Testis (tissue), 3 donors: ENCODE results near the gene FAM120A. TPM values are rescaled to one million over a fixed set of nuclear protein-coding genes. Genes with fewer than 3 reads are reported as not detected.

Experiments used
- DNase-seq: peaks from one replicate; pipeline ENCODE4 v3.0.0-alpha.2; 2019
- H3K27ac ChIP-seq, 2 donors: fragments of 200-600 bp; sonication (generic); one replicate each; pipeline ENCODE4 v1.5.1; 2019
- H3K27me3 ChIP-seq: fragments of 200-600 bp; sonication (generic); one replicate; pipeline ENCODE4 v1.5.1; 2019
- H3K36me3 ChIP-seq: fragments of 200-600 bp; sonication (generic); one replicate; pipeline ENCODE4 v1.5.1; 2017; ENCODE audit warnings: low read depth; ENCODE audit errors: missing control alignments
- H3K4me1 ChIP-seq: fragments of 200-600 bp; sonication (generic); one replicate; pipeline ENCODE4 v1.5.1; 2019
- H3K4me3 ChIP-seq, 2 donors: fragments of 200-600 bp; sonication (generic); one replicate each; pipeline ENCODE4 v1.5.1; 2017 to 2019
- H3K9me3 ChIP-seq: fragments of 200-600 bp; sonication (generic); one replicate; pipeline ENCODE4 v1.5.1; 2017
- CTCF ChIP-seq, 3 experiments: fragments of 450-650 bp in 2 of 3; fragments of 200-600 bp in 1 of 3; sonication (generic) in 1 of 3; IDR thresholded peaks; one replicate each; pipeline ENCODE4 v1.5.1; 2016 to 2019; ENCODE audit warnings: antibody characterized with exemption in 3 of 3, mild to moderate bottlenecking in 2 of 3, moderate library complexity in 1 of 3
- POLR2A ChIP-seq: fragments of 450-650 bp; IDR thresholded peaks from one replicate; pipeline ENCODE4 v1.6.1; 2017; ENCODE audit warnings: antibody characterized with exemption, mild to moderate bottlenecking, moderate library complexity
- WGBS, 2 donors: methylation state at CpG; one replicate each; pipeline ENCODE4 v1.1.5; 2018; 5-methylcytosine and 5-hydroxymethylcytosine counted together
- intact Hi-C: fragments of 100-400 bp; cut with DNase I; formaldehyde crosslinking; loops from one replicate; pipeline ENCODE4 v1.15.1; 2023; ENCODE audit warnings: low total_unique reads
- polyA plus RNA-seq: library from polyadenylated mRNA; stranded (reverse); fragments of 350-450 nt; fragmentation: Illumina TruSeq; extraction: RNeasy Lipid Tissue Mini Kit (QIAGEN cat#74804); gene quantifications from one replicate; pipeline ENCODE4 v1.2.3, GENCODE V29; 2014; ENCODE audit warnings: low read depth, low replicate concordance; ENCODE audit not compliant: insufficient read depth
- total RNA-seq, 2 donors: library from RNA; depleted of rRNA; stranded (reverse); fragments of >200 nt; gene quantifications; one replicate each; pipeline ENCODE4 v1.2.3, GENCODE V29; 2016

FAM120A gene
- total and polyA plus RNA-seq, 3 donors from 2014 or later: 39.3 to 81.5 (median 73.9) TPM

GRCh38 chr9:93463638-93464248, 12.3 kb downstream of the FAM120A start:
- Histone ChIP-seq H3K36me3 (no peaks in the 10 kb centered on the region), H3K27me3 (no peaks in the 10 kb centered on the region), H3K27ac (no peak overlapping the region), H3K9me3 (no peaks in the 10 kb centered on the region), H3K4me3 (no peak overlapping the region), H3K4me1 (peaks cover 7% of the 10 kb centered on the region)
- intact Hi-C loops: no loop called here
- 94% methylated on average over 4 of the region's 4 CpGs for WGBS, 2 donors
- no peak for DNase-seq
- TF ChIP-seq POLR2A: no peak
- no peak for TF ChIP-seq CTCF (IDR thresholded peaks at IDR 0.05)

DNA sequence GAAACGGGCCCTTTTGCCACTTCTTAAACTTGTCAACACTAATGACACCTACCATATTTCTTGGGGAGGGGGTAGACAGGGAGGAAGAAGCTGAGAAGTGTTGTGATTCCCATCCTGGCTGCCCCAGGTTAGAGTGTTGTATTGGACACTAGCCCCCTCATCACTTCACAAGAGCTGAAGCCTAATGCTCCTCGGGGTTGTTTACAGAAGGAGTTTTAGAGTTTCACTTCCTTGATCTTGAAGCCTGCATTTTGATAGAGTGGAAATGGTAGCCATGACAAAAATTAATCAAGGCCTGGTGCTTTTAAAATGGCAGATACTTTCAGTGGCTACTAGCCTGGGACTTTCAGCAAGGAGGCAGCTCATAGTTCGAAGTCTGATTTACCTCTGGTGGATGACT, 12.9 kb downstream of the FAM120A start:
- Histone ChIP-seq H3K4me1 (peaks cover 10% of the 10 kb centered on the region), H3K27me3 (no peaks in the 10 kb centered on the region), H3K27ac (no peak overlapping the region), H3K4me3 (no peak overlapping the region), H3K9me3 (no peaks in the 10 kb centered on the region), H3K36me3 (no peaks in the 10 kb centered on the region)
- WGBS, 2 donors: 74 to 83% methylated on average over 3 of the region's 3 CpGs
- no peak for TF ChIP-seq CTCF (IDR thresholded peaks at IDR 0.05)
- TF ChIP-seq POLR2A: no peak
- DNase-seq: no peak
- intact Hi-C loops: no loop called here

DNA sequence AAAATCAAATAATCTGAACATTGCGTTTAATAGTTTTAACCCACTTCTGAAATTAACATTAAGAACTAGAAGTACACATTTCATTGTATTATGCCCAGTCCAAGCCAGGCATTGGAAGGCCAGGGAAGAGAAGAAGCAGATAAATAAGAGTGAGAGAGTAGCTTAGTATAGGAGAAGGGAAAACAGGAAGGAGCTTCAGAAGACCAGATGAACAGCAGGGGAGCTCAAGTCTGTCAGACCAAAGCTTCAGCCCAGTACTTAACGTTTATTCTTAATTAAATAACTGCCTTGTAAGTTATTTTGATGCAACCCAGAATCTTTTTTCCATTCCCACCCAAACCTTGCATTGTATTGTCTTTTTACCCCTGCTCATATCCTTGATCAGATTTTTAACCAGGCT, 13.4 kb downstream of the FAM120A start:
- Histone ChIP-seq H3K27me3 (no peaks in the 10 kb centered on the region), H3K4me3 (no peak overlapping the region), H3K27ac (no peak overlapping the region), H3K4me1 (peaks cover 11% of the 10 kb centered on the region), H3K36me3 (no peaks in the 10 kb centered on the region), H3K9me3 (no peaks in the 10 kb centered on the region)
- no peak for DNase-seq
- intact Hi-C loops: no loop called here
- 58 to 62% methylated on average over 2 of the region's 2 CpGs for whole genome bisulfite sequencing, 2 donors
- TF ChIP-seq POLR2A (no peak), CTCF (IDR thresholded peaks at IDR 0.05) (no peak)

DNA sequence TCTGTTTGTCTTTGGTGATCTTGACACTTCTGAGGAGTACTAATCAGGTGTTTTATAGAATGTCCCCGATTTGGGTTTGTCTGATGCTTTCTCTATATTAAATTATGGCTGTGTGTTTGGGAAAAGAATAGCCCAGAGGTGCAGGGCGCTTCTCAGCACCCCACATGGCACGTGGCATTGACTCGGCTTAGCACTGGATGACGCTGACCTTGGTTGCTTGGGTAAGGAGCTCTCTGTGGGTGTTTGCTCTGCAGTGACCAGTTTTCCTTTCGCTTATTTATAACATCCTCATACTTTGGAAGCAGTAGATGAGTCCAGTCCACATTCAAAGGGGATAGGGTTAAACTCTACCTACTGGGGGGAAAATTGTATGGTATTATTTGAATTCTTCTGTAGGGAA, 14.4 kb downstream of the FAM120A start:
- Histone ChIP-seq H3K27ac (no peak overlapping the region), H3K4me1 (peaks cover 13% of the 10 kb centered on the region), H3K4me3 (no peak overlapping the region), H3K9me3 (no peaks in the 10 kb centered on the region), H3K27me3 (no peaks in the 10 kb centered on the region), H3K36me3 (no peaks in the 10 kb centered on the region)
- DNase-seq: no peak
- intact Hi-C loops: no loop called here
- WGBS, 2 donors: 86 to 89% methylated on average over 6 of the region's 6 CpGs
- TF ChIP-seq POLR2A (no peak), CTCF (IDR thresholded peaks at IDR 0.05) (no peak)

- peaks cover 13% of the 10 kb centered on the region for H3K4me1 ChIP-seq
- H3K27me3 ChIP-seq: no peaks in the 10 kb centered on the region
- intact Hi-C loops: no loop called here
- no peak overlapping the region for H3K27ac ChIP-seq
- no peaks in the 10 kb centered on the region for H3K9me3 ChIP-seq
- H3K36me3 ChIP-seq: no peaks in the 10 kb centered on the region
- DNase-seq: no peak
- whole genome bisulfite sequencing, 2 donors: 62 to 73% methylated on average over 7 of the region's 7 CpGs
- no peak for TF ChIP-seq CTCF (IDR thresholded peaks at IDR 0.05)
- TF ChIP-seq POLR2A: no peak
- H3K4me3 ChIP-seq: no peak overlapping the region
Observed at GRCh38 chr9:93466416-93467061, 15.1 kb downstream of the FAM120A start.
